Activated CD4-positive, CD25-positive, alpha-beta regulatory T cell treated with anti-CD3 and anti-CD28 coated beads, Interleukin-2, amount 50 U/mL, for 16 hours (primary cell): ENCODE measurements around the gene TMEM178A.

ENCODE experiments used
- DNase-seq: peaks from one replicate; pipeline ENCODE4 v3.0.0-alpha.2; 2020; ENCODE audit warnings: low read depth, low spot score

TMEM178A gene

DNA sequence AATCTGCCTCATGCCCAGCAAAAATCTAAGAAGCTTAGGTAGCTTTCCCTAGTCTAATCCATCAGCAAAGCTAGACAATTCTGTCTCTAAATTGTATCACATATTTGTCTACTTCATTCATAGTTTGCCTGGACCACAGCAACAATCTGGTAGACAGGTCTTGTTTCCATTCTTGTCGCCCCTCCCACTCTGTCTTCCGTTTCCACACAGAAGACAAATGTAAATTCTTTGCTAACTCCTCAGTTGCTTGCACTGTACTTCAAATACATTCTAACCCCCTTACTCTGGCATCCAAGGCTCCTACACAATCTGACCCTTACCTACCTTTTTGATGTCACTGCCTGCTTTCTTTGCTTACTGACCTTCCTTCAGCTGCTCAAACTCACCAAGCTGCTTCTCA, 73.2 kb downstream of the TMEM178A start:
- DNase-seq: no peak

DNA sequence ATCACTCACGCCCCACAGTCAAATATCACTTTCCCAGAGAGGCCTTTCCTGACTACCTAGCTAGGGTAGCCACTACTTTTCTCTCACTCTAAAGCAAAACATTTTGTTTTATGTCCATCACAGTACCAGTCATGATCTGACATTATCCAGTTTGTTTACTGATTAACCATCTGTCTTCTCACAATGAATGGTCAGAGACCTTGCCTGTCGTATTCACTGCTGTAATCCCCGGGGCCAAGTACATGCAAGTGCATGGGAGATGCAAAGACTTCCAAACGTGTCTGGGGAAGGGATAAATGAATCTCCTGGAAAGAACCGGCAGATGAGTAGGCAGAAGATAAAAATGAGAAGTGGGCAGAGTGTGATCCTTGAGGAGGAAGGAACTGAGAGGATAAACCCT, 73.7 kb downstream of the TMEM178A start:
- no peak for DNase-seq

DNA sequence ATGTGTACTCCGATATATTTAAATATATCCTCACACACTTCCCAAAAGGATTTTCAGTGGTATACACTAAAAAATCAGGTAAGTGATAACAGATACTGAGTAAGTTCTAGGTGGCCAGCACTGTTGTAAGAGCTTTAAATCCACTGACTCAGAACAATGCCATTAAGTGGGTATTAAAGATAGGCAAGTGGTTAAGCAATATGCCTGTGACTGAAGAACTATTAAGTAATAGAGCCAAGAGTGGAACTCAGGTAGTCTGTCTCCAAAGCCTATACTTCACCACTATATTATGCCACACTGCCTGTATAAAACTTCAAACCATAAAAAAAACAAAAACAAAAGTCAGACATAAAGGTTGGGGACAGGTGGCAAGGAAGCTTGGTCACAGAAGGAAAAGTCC, 76.2 kb downstream of the TMEM178A start:
- no peak for DNase-seq

DNA sequence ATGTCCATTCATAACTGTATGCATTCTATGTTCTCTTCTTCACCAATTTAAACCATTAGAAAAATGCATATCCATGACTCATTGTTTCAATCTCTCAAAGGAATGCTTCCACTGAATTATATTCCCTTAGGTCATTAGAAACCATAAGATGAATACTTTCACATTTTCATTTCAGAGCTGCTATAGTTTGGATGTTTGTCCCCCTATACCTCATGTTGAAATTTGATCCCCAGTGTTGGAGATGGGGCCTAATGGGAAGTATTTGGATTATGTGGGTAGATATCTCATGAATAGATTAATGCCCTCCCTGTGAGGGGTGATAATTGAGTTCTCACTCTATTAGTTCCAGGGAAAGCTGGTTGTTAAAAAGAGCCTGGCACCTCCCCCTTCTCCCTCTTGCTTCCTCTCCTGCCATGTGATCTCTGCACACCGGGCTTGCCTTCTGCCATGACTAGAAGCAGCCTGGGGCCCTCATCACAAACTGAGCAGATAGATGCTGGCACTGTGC, 77.6 kb downstream of the TMEM178A start:
- DNase-seq: no peak

DNA sequence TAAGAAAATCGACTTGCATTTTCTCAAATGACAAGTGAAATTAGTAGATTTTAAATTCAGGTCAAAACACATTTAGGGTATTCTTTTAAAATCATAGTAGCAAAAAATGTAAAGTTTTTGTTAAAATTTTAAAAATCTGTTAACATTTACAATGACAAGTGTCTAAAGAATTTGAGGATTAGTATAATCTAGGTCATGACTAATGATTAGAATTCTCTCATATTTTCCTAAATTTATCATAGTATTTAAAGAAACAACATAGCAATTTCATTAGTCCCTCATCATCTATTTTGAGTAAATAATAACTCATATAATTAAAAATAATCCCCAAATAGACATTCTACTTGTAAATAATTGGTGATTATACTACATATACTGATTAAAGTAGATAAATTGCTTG, 89.7 kb downstream of the TMEM178A start:
- DNase-seq: no peak

DNA sequence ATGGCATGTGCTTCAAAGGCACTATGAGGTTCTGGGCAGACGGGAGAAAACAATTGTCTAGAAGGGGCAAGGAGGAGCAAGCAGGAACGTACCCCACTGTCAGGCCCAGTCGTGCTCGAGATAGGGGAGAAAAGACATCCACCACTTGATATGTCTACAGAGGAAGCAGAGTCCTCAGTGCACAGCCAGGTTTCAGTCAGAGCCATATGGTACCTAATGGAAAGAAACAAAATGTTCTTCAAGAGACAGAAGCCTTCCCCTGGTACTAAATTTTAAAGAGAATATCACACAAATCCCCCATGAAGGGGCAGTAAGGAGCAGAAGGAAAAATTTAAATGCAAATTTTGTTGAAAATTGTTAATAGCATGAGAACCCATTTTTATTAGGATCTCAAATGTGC, 91.4 kb downstream of the TMEM178A start:
- DNase-seq: no peak

DNA sequence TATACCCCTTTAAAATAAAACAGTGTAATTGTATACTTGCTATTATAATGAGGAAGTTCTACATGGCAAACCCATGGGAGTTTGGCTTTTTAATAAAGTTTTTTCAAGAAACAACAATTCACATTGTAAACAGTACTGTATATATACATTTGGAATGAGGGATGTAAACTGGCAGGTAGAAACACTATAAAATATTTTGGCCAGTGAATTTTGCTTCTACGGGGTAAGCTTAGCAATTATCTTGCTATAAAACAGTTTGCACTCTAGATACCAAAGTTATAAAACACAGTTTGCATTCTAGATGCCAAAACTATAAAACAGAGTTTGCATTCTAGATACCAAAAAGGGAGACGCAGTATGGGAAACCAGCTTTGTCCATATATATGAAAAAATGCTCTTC, 96.7 kb downstream of the TMEM178A start:
- DNase-seq: no peak
